Measurements from ENCODE around the gene UBR4. TPM values are rescaled to one million over a fixed set of nuclear protein-coding genes. Genes with fewer than 3 reads are reported as not detected.
A peak's percentile ranks its signal among the peaks of the same experiment; 100 is the strongest.

The UBR4 gene
- total RNA-seq, 2 donors from 2014 or later = 148 to 151 TPM

- Mint-ChIP-seq H3K4me1 (peaks cover 13% of the 10 kb centered on the region), H3K27ac (no peak overlapping the region)
- WGBS, 2 experiments (ENCODE audit: insufficient coverage in 1 of 2, insufficient read length in 1 of 2) = 96 to 98% methylated on average over 4 to 5 of the region's 5 CpGs
These were observed 113.1 kb downstream of the UBR4 start for GRCh38 chr1:19096990-19097389.

GRCh38 chr1:19096036-19096833, 113.8 kb downstream of the UBR4 start:
- Mint-ChIP-seq H3K4me1 (peaks cover 13% of the 10 kb centered on the region), H3K4me3 (no peak overlapping the region), H3K9me3 (no peaks in the 10 kb centered on the region), H3K27ac (peak overlapping the region; percentile 84), H3K27me3 (ENCODE audit: insufficient read depth) (no peaks in the 10 kb centered on the region), H3K36me3 (ENCODE audit: low read depth) (peaks cover 92% of the 10 kb centered on the region)
- TF ChIP-seq, protein P1, sequence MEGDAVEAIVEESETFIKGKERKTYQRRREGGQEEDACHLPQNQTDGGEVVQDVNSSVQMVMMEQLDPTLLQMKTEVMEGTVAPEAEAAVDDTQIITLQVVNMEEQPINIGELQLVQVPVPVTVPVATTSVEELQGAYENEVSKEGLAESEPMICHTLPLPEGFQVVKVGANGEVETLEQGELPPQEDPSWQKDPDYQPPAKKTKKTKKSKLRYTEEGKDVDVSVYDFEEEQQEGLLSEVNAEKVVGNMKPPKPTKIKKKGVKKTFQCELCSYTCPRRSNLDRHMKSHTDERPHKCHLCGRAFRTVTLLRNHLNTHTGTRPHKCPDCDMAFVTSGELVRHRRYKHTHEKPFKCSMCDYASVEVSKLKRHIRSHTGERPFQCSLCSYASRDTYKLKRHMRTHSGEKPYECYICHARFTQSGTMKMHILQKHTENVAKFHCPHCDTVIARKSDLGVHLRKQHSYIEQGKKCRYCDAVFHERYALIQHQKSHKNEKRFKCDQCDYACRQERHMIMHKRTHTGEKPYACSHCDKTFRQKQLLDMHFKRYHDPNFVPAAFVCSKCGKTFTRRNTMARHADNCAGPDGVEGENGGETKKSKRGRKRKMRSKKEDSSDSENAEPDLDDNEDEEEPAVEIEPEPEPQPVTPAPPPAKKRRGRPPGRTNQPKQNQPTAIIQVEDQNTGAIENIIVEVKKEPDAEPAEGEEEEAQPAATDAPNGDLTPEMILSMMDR (conservative IDR thresholded peaks at IDR 0.05) = peak; percentile 76
- Histone ChIP-seq H3K9me3 (ENCODE audit: control insufficient read depth, low read length) (no peaks in the 10 kb centered on the region), H3K36me3 (ENCODE audit: control insufficient read depth, insufficient read depth, low read length) (peaks cover 100% of the 10 kb centered on the region), H3K9ac (ENCODE audit: extremely low read depth, low read length, poor library complexity, severe bottlenecking) (no peak overlapping the region), H3K27me3 (ENCODE audit: control insufficient read depth, insufficient read depth, low read length, poor library complexity, severe bottlenecking) (no peaks in the 10 kb centered on the region), H3K27ac (ENCODE audit: low read depth, low read length) (no peak overlapping the region), H3K4me1 (ENCODE audit: control insufficient read depth, insufficient read depth, low read length) (peaks cover 3% of the 10 kb centered on the region), H3K4me3 (ENCODE audit: low read length) (no peak overlapping the region)
- 82 to 92% methylated on average over 2 to 7 of the region's 7 CpGs for WGBS, 2 experiments (ENCODE audit: insufficient coverage in 1 of 2, insufficient read length in 1 of 2)
- peak; percentile 75 for DNase-seq

More at GRCh38 chr1:19096990-19097389, 113.1 kb downstream of the UBR4 start:
- TF ChIP-seq, protein P1 (conservative IDR thresholded peaks at IDR 0.05) = peak; percentile 18
- no peak overlapping the region for H3K9ac ChIP-seq (ENCODE audit: extremely low read depth, low read length, poor library complexity, severe bottlenecking)
- H3K36me3 ChIP-seq (ENCODE audit: control insufficient read depth, insufficient read depth, low read length) = peaks cover 100% of the 10 kb centered on the region
- Mint-ChIP-seq H3K36me3 (ENCODE audit: low read depth) (peaks cover 93% of the 10 kb centered on the region), H3K9me3 (no peaks in the 10 kb centered on the region), H3K4me3 (no peak overlapping the region), H3K27me3 (ENCODE audit: insufficient read depth) (no peaks in the 10 kb centered on the region)
- no peak overlapping the region for H3K4me3 ChIP-seq (ENCODE audit: low read length)
- no peak overlapping the region for H3K27ac ChIP-seq (ENCODE audit: low read depth, low read length)
- peaks cover 3% of the 10 kb centered on the region for H3K4me1 ChIP-seq (ENCODE audit: control insufficient read depth, insufficient read depth, low read length)
- DNase-seq = no peak
- no peaks in the 10 kb centered on the region for H3K9me3 ChIP-seq (ENCODE audit: control insufficient read depth, low read length)
- no peaks in the 10 kb centered on the region for H3K27me3 ChIP-seq (ENCODE audit: control insufficient read depth, insufficient read depth, low read length, poor library complexity, severe bottlenecking)

GRCh38 chr1:19091196-19091953, 118.7 kb downstream of the UBR4 start:
- H3K36me3 Mint-ChIP-seq (ENCODE audit: low read depth) = peaks cover 93% of the 10 kb centered on the region
- Histone ChIP-seq H3K27me3 (ENCODE audit: control insufficient read depth, insufficient read depth, low read length, poor library complexity, severe bottlenecking) (no peaks in the 10 kb centered on the region), H3K4me1 (ENCODE audit: control insufficient read depth, insufficient read depth, low read length) (no peaks in the 10 kb centered on the region), H3K4me3 (ENCODE audit: low read length) (no peak overlapping the region), H3K27ac (ENCODE audit: low read depth, low read length) (no peak overlapping the region), H3K36me3 (ENCODE audit: control insufficient read depth, insufficient read depth, low read length) (peaks cover 100% of the 10 kb centered on the region), H3K9me3 (ENCODE audit: control insufficient read depth, low read length) (no peaks in the 10 kb centered on the region), H3K9ac (ENCODE audit: extremely low read depth, low read length, poor library complexity, severe bottlenecking) (no peak overlapping the region)
- 88 to 96% methylated on average over 4 to 8 of the region's 8 CpGs for WGBS, 2 experiments (ENCODE audit: insufficient coverage in 1 of 2, insufficient read length in 1 of 2)
- TF ChIP-seq, protein P1 (conservative IDR thresholded peaks at IDR 0.05) = no peak
- no peak for DNase-seq
- no peaks in the 10 kb centered on the region for H3K9me3 Mint-ChIP-seq
- peaks cover 7% of the 10 kb centered on the region for H3K4me1 Mint-ChIP-seq
- H3K4me3 Mint-ChIP-seq = no peak overlapping the region
- H3K27ac Mint-ChIP-seq = no peak overlapping the region
- H3K27me3 Mint-ChIP-seq (ENCODE audit: insufficient read depth) = no peaks in the 10 kb centered on the region
